ENCODE measurements around the gene ZBTB38. TPM values are rescaled to one million over a fixed set of nuclear protein-coding genes. Genes with fewer than 3 reads are reported as not detected.

The ZBTB38 gene
- total RNA-seq, 5 donors from 2014 or later (not counting 1 experiment from before 2014, with no cell fraction given) = 38.7 to 72.3 (median 58.2) TPM

GRCh38 chr3:141333836-141334626 lies 34.3 kb upstream of the ZBTB38 start:
- no peaks in the 10 kb centered on the region for H3K4me1 Mint-ChIP-seq
- POLR2A ChIA-PET = interaction anchor here in 1 of 2 donors (0.6 kb wide), 1 partner anchor 1350 kb away, joined by 3 read pairs; no protein-coding TSS in a partner anchor
- peaks cover 1 to 10% of the 10 kb centered on the region in 2 donors for H3K27me3 Mint-ChIP-seq
- no peaks in the 10 kb centered on the region for H3K9me3 ChIP-seq
- no peak overlapping the region for H3K4me3 Mint-ChIP-seq
- 100% methylated on average over 1 of the region's 3 CpGs for WGBS (ENCODE audit: insufficient coverage)
- peaks cover 0 to 10% of the 10 kb centered on the region in 2 experiments for H3K27me3 ChIP-seq (replicated peaks in 1 of 2; ENCODE audit: control insufficient read depth in 2 of 2, extremely low read depth in 1 of 2, insufficient read depth in 2 of 2, low read length in 1 of 2)
- H3K4me1 ChIP-seq (ENCODE audit: control insufficient read depth in 1 of 2, extremely low read depth in 1 of 2, insufficient read depth in 2 of 2, low read length in 2 of 2) = no peaks in the 10 kb centered on the region
- H3K4me3 ChIP-seq (ENCODE audit: control insufficient read depth in 1 of 2, extremely low read depth in 1 of 2, low read length in 1 of 2) = no peak overlapping the region
- ATAC-seq (replicated peaks in 1 of 4) = no peak
- DNase-seq = no peak
- H3K27ac ChIP-seq (ENCODE audit: low read length) = no peak overlapping the region
- CTCF ChIA-PET = interaction anchor here (0.5 to 0.7 kb wide), 2 partner anchors 48 to 102 kb away, joined by 3 read pairs; no protein-coding TSS in a partner anchor
- H3K36me3 Mint-ChIP-seq = peaks cover 4% of the 10 kb centered on the region
- H3K36me3 ChIP-seq (ENCODE audit: control insufficient read depth in 2 of 2, extremely low read depth in 1 of 2, insufficient read depth in 1 of 2, low read length in 1 of 2) = no peaks in the 10 kb centered on the region
- H3K27ac Mint-ChIP-seq = no peak overlapping the region
- no peaks in the 10 kb centered on the region for H3K9me3 Mint-ChIP-seq

DNA sequence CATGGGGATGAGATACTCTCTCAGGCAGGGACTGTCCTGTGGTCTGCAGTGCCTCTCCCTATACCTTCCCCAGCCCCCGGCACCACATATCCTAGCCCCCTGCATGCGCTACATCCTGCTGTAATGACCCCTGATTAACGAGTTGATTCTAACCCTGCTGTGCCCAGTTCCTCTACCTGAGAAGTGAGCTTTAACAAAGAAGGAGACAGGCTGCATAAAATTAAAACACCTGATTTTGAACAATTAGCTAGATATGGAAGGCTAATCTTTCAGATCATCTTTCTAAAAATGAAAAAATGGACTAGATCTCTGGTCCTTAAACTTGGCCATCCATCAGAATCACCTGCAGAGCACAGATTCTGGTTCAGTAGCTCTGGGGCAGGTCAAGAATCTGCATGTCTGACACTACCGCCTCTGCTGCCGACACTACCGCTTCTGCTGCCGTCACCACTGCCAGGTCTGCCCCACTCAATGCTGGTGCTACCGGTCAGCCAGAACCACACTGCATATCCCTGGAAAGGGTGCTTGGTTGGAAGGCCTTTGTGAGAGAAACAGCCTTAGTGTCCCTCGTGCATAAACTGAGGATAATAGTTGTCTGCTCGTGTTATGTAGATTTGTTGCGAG lies 33.6 kb upstream of the ZBTB38 start:
- H3K4me3 ChIP-seq (ENCODE audit: control insufficient read depth in 1 of 2, extremely low read depth in 1 of 2, low read length in 1 of 2) = no peak overlapping the region
- H3K4me1 ChIP-seq (ENCODE audit: control insufficient read depth in 1 of 2, extremely low read depth in 1 of 2, insufficient read depth in 2 of 2, low read length in 2 of 2) = no peaks in the 10 kb centered on the region
- H3K27ac Mint-ChIP-seq = no peak overlapping the region
- ChIA-PET POLR2A (interaction anchor here in 1 of 2 donors (0.6 kb wide), 1 partner anchor 1350 kb away, joined by 3 read pairs; no protein-coding TSS in a partner anchor), CTCF (interaction anchor here in 1 of 2 donors (0.5 to 0.6 kb wide), 2 partner anchors 102 to 104 kb away, joined by 3 read pairs; no protein-coding TSS in a partner anchor)
- DNase-seq (no peak), ATAC-seq (replicated peaks in 1 of 4) (no peak)
- no peak overlapping the region for H3K27ac ChIP-seq (ENCODE audit: low read length)
- no peaks in the 10 kb centered on the region for H3K9me3 Mint-ChIP-seq
- 95% methylated on average over 6 of the region's 11 CpGs for WGBS (ENCODE audit: insufficient coverage)
- no peaks in the 10 kb centered on the region for H3K4me1 Mint-ChIP-seq
- no peak overlapping the region for H3K4me3 Mint-ChIP-seq
- peaks cover 0 to 10% of the 10 kb centered on the region in 2 experiments for H3K27me3 ChIP-seq (replicated peaks in 1 of 2; ENCODE audit: control insufficient read depth in 2 of 2, extremely low read depth in 1 of 2, insufficient read depth in 2 of 2, low read length in 1 of 2)
- no peaks in the 10 kb centered on the region for H3K36me3 ChIP-seq (ENCODE audit: control insufficient read depth in 2 of 2, extremely low read depth in 1 of 2, insufficient read depth in 1 of 2, low read length in 1 of 2)
- peaks cover 6 to 13% of the 10 kb centered on the region in 2 donors for H3K27me3 Mint-ChIP-seq
- no peaks in the 10 kb centered on the region for H3K9me3 ChIP-seq
- H3K36me3 Mint-ChIP-seq = peaks cover 4% of the 10 kb centered on the region

GRCh38 chr3:141335531-141336061 lies 32.7 kb upstream of the ZBTB38 start:
- H3K9me3 ChIP-seq = no peaks in the 10 kb centered on the region
- no peak for DNase-seq
- no peaks in the 10 kb centered on the region for H3K4me1 ChIP-seq (ENCODE audit: control insufficient read depth in 1 of 2, extremely low read depth in 1 of 2, insufficient read depth in 2 of 2, low read length in 2 of 2)
- no peak overlapping the region for H3K27ac Mint-ChIP-seq
- 77% methylated on average over 1 of the region's 2 CpGs for WGBS (ENCODE audit: insufficient coverage)
- peaks cover 6 to 13% of the 10 kb centered on the region in 2 donors for H3K27me3 Mint-ChIP-seq
- peaks cover 4% of the 10 kb centered on the region for H3K36me3 Mint-ChIP-seq
- no peak overlapping the region for H3K4me3 Mint-ChIP-seq
- H3K9me3 Mint-ChIP-seq = no peaks in the 10 kb centered on the region
- H3K36me3 ChIP-seq (ENCODE audit: control insufficient read depth in 2 of 2, extremely low read depth in 1 of 2, insufficient read depth in 1 of 2, low read length in 1 of 2) = no peaks in the 10 kb centered on the region
- H3K4me1 Mint-ChIP-seq = no peaks in the 10 kb centered on the region
- POLR2A ChIA-PET = no interaction called here
- no peak overlapping the region for H3K4me3 ChIP-seq (ENCODE audit: control insufficient read depth in 1 of 2, extremely low read depth in 1 of 2, low read length in 1 of 2)
- H3K27ac ChIP-seq (ENCODE audit: low read length) = no peak overlapping the region
- CTCF ChIA-PET = no interaction called here
- ATAC-seq (replicated peaks in 1 of 4) = no peak
- peaks cover 0 to 10% of the 10 kb centered on the region in 2 experiments for H3K27me3 ChIP-seq (replicated peaks in 1 of 2; ENCODE audit: control insufficient read depth in 2 of 2, extremely low read depth in 1 of 2, insufficient read depth in 2 of 2, low read length in 1 of 2)

DNA sequence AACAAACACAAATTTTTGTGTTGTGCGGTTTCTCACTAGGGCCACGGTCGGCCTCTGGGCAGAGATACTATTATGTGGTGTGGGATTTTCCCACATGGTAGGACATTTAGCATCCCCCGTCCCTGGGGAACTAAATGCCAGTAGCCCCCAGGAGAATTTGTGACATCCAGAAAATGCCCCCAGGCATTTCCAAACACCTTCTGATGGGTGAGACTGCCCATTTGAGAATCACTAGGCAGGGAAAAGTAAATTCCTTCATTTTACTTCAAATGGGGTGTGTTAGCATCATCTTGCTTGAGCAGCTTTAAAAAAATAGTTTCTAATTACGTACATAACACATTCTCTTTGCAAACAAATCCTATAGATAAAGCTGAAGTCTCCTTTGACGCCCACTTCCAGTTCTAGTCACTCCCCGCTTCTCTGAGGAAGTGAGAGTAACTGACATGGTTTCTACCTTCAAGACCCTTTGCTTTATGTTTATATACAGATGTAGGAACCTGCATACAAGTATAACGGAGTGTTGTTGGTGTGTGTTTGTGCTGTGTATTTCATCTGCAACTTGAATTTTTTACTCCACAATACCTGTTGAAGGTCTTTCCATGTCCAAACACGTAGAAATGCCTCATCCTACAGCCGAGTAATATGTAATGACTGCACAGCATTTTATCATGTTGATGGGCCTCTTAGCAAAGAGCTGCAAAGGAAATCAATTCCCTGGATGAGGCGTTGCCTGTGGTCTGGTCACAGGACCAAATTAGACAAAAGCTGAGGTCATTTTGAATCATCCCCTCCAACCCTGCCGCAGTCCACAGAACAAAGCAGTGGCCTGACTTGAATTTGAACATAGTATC lies 31.4 kb upstream of the ZBTB38 start:
- Mint-ChIP-seq H3K4me3 (no peak overlapping the region), H3K4me1 (no peaks in the 10 kb centered on the region), H3K27ac (no peak overlapping the region), H3K9me3 (no peaks in the 10 kb centered on the region), H3K27me3 (peaks cover 6 to 13% of the 10 kb centered on the region in 2 donors), H3K36me3 (peaks cover 4% of the 10 kb centered on the region)
- H3K4me1 ChIP-seq (ENCODE audit: control insufficient read depth in 1 of 2, extremely low read depth in 1 of 2, insufficient read depth in 2 of 2, low read length in 2 of 2) = no peaks in the 10 kb centered on the region
- H3K9me3 ChIP-seq = no peaks in the 10 kb centered on the region
- ChIA-PET CTCF (no interaction called here), POLR2A (interaction anchor here in 1 of 2 donors (0.6 kb wide), 1 partner anchor 1841 kb away, joined by 9 read pairs; no protein-coding TSS in a partner anchor)
- H3K4me3 ChIP-seq (ENCODE audit: control insufficient read depth in 1 of 2, extremely low read depth in 1 of 2, low read length in 1 of 2) = no peak overlapping the region
- WGBS (ENCODE audit: insufficient coverage) = 73% methylated on average over 4 of the region's 12 CpGs
- H3K27ac ChIP-seq (ENCODE audit: low read length) = no peak overlapping the region
- peaks cover 0 to 11% of the 10 kb centered on the region in 2 experiments for H3K27me3 ChIP-seq (replicated peaks in 1 of 2; ENCODE audit: control insufficient read depth in 2 of 2, extremely low read depth in 1 of 2, insufficient read depth in 2 of 2, low read length in 1 of 2)
- DNase-seq (no peak), ATAC-seq (replicated peaks in 1 of 4) (no peak)
- H3K36me3 ChIP-seq (ENCODE audit: control insufficient read depth in 2 of 2, extremely low read depth in 1 of 2, insufficient read depth in 1 of 2, low read length in 1 of 2) = no peaks in the 10 kb centered on the region

DNA sequence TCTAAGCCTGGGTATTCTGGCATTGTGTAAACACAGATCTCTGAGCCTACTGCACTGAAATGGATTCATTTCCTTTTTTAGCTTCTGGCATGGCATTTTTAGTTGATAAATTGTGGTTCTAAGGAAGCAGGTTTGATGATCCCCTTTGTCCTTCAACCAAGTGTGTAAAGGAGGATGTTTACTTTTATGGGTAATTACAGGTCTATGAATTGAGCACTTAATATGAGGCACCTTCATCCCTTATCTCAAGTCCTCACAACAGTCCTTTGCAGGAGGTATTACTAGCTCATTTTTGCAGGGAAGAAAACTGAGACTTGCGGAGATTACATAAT lies 30.8 kb upstream of the ZBTB38 start:
- no CpG with 5 or more reads among the region's 1 CpG for WGBS (ENCODE audit: insufficient coverage)
- no peak for ATAC-seq (replicated peaks in 1 of 4)
- Histone ChIP-seq H3K27ac (ENCODE audit: low read length) (no peak overlapping the region), H3K9me3 (no peaks in the 10 kb centered on the region), H3K27me3 (replicated peaks in 1 of 2; ENCODE audit: control insufficient read depth in 2 of 2, extremely low read depth in 1 of 2, insufficient read depth in 2 of 2, low read length in 1 of 2) (peaks cover 0 to 13% of the 10 kb centered on the region in 2 experiments), H3K4me3 (ENCODE audit: control insufficient read depth in 1 of 2, extremely low read depth in 1 of 2, low read length in 1 of 2) (no peak overlapping the region), H3K4me1 (ENCODE audit: control insufficient read depth in 1 of 2, extremely low read depth in 1 of 2, insufficient read depth in 2 of 2, low read length in 2 of 2) (no peaks in the 10 kb centered on the region), H3K36me3 (ENCODE audit: control insufficient read depth in 2 of 2, extremely low read depth in 1 of 2, insufficient read depth in 1 of 2, low read length in 1 of 2) (no peaks in the 10 kb centered on the region)
- Mint-ChIP-seq H3K4me3 (no peak overlapping the region), H3K4me1 (no peaks in the 10 kb centered on the region), H3K27ac (no peak overlapping the region), H3K9me3 (no peaks in the 10 kb centered on the region), H3K36me3 (peaks cover 4% of the 10 kb centered on the region), H3K27me3 (peaks cover 6 to 8% of the 10 kb centered on the region in 2 donors)
- no peak for DNase-seq
- ChIA-PET CTCF (no interaction called here), POLR2A (no interaction called here)

DNA sequence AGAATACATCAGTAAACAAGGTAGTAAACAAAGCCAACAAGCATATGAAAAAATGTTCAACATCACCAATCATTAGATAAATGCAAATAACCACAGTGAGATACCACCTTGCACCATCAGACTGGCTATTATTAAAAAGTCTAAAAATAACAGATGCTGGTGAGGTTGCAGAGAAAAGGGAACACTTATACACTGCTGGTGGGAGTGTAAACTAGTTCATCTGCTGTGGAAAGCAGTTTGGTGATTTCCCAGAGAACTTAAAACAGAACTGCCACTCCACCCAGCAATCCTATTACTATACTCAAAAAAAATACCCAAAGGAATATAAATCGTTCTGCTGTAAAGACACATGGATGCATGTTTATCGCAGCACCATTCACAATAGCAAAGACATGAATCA lies 30.3 kb upstream of the ZBTB38 start:
- Histone ChIP-seq H3K4me3 (ENCODE audit: control insufficient read depth in 1 of 2, extremely low read depth in 1 of 2, low read length in 1 of 2) (no peak overlapping the region), H3K27me3 (replicated peaks in 1 of 2; ENCODE audit: control insufficient read depth in 2 of 2, extremely low read depth in 1 of 2, insufficient read depth in 2 of 2, low read length in 1 of 2) (peaks cover 0 to 13% of the 10 kb centered on the region in 2 experiments), H3K27ac (ENCODE audit: low read length) (no peak overlapping the region), H3K36me3 (ENCODE audit: control insufficient read depth in 2 of 2, extremely low read depth in 1 of 2, insufficient read depth in 1 of 2, low read length in 1 of 2) (no peaks in the 10 kb centered on the region), H3K4me1 (ENCODE audit: control insufficient read depth in 1 of 2, extremely low read depth in 1 of 2, insufficient read depth in 2 of 2, low read length in 2 of 2) (no peaks in the 10 kb centered on the region), H3K9me3 (no peaks in the 10 kb centered on the region)
- ChIA-PET CTCF (no interaction called here), POLR2A (no interaction called here)
- DNase-seq (no peak), ATAC-seq (replicated peaks in 1 of 4) (no peak)
- Mint-ChIP-seq H3K9me3 (no peaks in the 10 kb centered on the region), H3K36me3 (peaks cover 4% of the 10 kb centered on the region), H3K27ac (no peak overlapping the region), H3K27me3 (peaks cover 6 to 8% of the 10 kb centered on the region in 2 donors), H3K4me1 (no peaks in the 10 kb centered on the region), H3K4me3 (no peak overlapping the region)
- WGBS (ENCODE audit: insufficient coverage) = 80% methylated on average over 1 of the region's 2 CpGs
